GM19035 (cell line): ENCODE measurements around the gene CIBAR2.

Experiments used
- ATAC-seq: cut with Tn5 transposase; IDR thresholded peaks from one replicate; pipeline ENCODE4 v1.9.1; 2021; ENCODE audit not compliant: unreplicated experiment

The CIBAR2 gene

DNA sequence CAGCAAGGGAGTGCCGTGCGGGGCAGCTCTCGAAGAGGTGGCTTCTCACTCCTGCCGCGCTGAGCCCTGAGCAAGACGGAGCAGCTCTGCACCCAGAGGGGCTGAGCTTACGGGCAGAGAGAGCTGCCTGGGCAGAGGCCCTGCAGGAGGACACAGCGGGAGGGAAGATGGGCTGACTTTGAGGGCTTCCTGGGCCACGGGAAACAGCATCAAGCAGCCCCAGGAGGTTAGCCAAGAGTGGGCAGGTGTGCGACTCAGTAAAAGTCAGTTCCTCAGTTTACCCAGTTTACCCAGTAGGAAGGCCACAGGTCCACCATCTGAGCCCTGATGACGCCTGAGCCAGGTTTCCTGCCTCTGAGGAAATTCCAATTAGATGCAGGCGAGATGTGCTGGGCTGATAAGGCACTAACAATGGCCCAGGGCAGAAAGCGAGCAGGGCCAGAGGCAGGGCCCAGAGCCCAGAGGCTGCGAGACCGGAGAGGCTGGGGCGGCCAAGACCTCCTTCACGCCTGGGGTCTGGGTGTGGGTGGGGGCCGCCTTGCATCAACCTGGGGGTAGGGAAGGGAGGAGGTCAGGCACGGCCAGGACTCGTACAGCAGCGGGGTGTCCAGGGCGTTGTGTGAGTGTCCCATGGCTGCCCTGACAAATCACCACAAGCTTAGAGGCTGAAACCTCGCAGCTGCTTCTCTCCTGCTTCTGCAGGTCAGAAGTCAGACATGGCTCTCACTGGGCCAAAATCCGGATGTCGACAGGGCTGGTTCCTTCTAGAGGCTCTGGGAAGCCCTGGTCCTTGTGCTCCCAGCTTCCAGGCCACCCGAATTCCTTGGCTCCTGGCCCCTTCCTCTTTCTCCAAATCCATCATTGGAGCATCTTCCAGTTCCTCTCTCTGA lies 32.0 kb upstream of the CIBAR2 start:
- ATAC-seq: no peak

DNA sequence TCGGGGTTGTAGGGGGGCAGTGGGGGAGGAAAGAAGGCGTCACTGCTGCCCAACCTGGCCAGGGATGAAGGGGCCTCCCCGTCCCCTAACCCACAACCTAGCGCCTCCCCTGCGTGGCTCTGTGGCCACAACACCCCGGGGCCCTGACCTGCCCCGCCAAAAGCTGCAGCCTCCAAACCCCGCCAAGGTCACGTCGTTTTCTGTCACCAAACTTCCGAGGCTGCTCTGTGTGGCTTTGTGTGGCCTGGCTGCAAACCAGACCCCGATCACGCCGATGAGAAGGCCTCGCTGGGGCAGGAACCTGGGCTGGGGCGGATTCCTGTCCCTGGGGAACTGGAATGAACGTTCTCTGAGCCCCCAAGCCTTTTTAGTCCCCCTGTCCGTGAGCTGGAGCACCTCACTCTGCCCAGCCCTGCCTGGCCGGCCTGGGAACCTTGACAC lies 30.5 kb upstream of the CIBAR2 start:
- no peak for ATAC-seq

DNA sequence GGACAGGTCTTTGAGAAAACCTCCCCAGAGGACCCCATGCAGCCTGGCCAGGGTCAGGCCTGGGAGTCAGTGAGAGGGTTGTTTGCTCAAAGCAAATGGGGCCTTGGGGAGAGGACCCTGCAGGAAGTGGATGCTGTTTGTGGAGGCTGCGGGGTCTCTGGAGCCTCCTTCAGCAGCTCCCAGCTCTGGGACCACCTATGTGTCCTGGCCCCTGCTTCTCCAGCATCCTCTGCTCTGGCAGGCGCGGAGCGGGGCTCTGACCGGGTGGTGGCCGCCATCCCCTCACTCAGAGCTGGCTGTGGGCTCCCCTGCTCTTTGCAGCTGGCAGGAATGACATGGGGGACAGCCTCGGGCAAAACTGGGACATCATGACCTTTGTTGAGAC lies 29.8 kb upstream of the CIBAR2 start:
- no peak for ATAC-seq

DNA sequence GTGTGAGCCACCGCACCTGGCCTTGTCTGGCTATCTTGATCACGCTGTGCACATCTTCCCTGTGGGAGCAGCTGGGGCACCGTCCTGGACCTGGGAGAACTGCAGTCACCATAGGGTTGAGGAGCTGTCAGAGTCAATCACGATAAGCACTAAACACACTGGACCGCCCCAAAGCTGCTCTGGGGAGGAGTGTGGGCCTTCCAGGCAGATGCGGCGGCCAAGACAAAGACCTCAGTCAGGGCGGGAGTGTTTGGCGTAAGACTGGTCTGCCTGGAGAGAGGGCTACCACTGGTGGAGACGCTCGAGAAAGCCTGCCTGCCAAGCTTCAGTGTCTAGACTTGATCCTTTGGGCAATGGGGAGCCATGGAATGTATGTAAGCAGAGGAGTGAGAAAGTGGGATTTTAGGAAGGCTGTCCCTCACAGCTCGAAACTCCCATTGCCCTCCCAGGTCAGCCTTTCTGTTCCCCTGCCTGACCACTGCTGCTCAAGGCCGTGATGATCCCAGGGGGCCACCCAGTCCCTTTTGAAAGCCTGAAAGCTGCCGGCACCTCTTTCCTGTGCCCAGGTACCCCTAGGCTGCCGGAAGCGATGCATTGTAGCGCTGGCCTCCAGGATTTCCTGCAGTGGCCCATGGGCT lies 29.3 kb upstream of the CIBAR2 start:
- ATAC-seq: no peak

DNA sequence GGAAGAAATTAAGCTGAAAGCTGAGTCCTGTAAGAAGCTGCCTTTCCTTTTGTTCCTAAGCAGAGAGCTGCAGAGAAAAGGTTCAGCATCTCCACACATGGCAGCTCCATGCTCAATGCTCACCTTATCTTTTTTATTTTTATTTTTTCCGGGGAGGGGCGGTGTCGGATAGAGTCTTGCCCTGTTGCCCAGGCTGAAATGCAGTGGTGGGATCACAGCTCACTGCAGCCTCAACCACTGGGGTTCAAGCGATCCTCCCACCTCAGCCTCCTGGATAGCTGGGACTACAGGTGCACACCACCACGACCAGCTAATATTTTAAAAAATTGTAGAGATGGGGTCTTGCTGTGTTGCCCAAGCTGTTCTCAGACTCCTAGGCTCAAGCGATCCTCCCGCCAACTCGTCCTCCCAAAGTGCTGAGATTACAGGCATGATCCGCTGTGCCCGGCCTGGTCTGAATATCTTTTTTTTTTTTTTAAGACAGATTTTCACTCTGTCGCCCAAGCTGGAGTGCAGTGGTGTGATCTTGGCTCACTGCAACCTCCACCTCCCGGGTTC lies 28.3 kb upstream of the CIBAR2 start:
- ATAC-seq: no peak

DNA sequence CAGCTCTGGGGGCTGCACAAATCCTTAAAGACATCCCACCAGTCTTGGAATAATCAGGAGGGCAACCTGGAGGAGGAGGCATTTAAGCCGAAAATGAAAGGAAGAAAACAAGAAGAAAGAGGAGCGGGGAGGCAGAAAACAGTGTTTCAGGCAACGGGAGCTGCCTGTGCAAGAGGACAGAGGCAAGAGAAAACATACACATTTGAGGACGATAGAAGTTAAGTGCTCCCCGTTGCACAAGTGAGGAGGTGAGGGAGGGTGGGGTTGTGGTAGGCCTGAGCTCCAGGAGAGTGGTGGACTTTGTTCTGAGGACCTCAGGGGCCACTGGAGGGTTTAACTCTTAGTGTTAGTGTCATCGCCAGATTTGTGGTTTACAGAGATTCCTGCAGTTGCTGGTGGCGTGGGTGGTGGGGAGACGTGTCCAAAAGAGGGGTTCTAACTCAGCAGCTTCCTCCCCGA lies 27.6 kb upstream of the CIBAR2 start:
- no peak for ATAC-seq

DNA sequence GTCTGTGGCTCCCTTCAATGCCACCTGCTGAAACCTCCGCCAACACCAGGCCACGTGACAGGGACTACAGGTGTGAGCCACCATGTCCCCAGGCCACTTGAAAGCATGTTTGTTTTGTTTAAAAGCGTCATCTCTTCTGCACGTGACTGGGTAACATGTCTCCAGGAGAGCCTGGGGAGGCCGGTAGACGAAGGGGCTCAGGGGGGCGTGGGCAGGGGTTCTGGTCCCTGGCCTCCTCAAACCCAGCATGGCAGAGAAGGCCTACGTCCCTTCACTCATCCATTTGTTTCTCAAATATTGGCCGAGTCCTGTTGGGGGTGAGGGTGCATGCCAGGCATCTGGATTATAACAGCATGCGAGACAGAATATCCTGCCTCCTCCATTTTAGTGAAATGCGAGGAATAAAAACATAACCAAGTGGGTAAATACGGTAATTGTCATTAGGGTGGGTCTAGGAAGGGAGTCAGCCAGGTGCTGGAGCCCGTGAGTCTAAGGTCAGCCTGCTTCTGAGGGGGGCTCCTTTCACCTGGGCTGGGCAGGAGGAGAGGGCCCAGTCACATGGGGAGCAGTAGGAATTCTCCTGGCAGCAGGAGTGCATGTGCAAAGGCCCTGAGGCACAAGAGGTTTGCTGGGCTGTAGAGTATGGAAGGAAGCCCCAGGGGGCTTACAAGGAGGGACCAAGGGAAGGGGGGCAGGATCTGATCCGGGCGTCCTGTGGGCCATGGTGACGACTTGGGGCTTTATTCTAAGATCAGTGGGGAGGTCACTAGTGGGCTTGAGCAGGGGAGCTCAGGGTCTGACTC lies 26.8 kb upstream of the CIBAR2 start:
- no peak for ATAC-seq

DNA sequence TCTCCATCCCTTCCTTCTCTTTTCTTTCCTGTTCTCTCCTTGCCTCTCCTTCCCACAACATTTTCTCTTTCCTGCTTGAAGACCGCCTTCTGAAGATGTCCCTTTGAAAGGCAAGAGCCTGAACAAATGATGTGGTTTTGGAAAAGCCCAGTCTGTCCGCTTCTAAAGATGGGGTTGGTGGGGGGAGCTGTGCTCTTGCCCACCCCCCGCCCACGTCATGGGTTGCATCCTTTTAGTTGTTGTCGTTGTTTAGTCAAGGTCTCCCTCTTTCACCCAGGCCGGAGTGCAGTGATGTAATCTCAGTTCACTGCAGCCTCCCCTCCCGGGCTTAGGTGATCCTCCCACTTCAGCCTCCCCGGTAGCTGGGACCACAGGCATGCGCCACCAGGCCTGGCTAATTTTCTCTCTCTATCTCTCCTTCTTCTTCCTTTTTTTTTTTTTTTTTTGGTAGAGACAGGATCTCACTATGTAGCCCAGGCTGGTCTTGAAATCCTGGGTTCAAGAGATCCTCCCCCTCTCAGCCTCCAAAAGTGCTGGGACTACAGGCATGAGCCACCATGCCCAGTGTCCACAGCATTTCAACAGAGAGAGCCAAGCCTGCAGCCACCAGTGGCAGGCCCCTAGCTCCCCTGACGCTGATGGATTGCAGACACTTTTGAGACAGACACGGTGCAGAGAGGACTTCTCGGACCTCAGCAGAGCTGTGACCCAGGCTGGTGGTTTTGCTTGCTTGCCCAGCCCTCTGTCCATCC lies 26.0 kb upstream of the CIBAR2 start:
- no peak for ATAC-seq

DNA sequence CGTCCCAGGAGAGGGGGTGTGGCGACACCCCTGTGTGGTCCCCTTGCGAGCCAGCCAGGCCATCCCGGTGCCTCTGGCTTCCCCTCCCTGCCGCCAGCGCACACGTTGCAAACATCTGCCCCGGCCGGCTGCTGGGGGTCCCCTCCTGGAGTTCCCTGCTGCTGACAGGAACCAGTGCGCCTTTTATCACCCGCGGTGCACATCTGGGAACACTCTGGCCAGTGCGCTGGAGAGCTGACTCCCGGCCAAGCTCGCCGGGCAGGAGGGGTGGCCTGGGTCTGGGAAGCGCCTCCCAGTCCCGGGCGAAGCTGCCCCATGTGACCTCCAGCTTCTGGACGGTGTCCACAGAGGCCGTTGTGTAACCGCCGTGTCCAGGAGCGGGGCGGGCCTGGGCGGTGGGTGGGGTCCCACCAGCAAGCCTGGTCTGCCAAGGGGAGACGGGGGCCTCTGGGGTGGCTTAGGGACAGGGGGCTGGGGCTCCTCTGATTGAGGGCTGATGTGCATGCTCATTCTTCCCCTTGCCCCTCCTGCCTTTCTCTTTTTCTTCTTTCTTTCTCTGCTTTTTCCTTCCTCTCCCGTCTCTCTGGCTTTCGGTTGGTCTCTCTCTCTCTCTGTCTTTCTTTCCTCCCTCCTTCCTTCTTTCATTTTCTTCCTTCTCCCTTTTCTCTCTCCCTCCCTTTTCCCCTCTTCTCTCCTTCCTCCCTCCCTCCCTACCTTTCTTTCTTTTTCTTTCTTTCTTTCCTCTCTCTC lies 25.2 kb upstream of the CIBAR2 start:
- no peak for ATAC-seq

DNA sequence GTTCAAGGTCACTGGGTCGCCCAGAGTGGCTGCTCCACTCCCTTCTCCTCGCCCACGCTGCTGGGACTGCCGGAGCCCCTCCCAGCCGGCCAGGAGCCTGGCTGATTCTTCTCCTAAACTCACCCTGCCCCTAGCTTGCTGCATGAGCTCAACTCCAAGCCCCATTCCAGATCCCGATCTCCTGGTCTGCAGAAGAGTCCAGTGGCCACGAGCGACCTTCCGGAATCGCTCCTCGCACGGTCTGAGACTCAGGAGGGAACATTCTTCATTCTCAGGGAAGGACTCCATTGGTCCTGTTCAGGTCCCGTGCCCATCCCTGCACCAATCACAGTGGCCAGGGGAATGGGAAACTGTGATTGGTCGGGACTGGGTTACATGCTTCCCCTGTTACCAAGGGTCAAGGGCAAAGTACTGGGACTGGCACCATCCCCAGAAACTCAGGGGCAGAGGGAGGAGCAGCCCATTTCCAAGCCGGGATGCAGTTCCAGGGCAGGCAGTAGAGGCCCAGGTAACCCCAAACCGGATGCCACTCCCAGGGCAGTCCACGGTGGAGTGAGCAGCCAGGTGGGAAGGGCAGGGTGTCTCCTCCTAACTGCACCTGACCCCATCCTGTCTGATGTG lies 24.5 kb upstream of the CIBAR2 start:
- ATAC-seq: no peak

DNA sequence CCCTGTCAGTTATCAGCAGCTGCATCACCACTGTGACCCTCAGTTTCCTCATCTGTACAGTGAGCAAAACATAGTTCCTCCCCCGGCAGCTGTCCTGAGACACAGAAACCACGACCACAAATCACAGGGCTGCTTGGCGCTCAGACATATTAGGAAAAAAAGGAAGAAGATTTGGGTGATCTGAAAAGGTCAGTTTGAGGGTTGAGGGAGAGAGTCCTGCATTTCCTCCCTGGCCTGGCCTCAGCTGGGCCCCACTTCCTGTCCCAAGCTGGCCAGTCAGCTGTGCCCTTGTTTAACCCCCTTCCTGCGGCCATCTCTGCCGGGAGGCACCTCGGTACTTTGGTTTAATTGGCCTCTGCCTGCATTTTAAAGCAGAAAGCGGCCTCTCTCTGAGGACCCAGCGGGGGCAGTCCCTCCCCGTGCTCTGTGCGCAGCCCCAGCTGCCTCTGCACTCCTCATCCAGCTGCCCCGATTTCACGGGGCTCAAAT lies 24.0 kb upstream of the CIBAR2 start:
- ATAC-seq: no peak

DNA sequence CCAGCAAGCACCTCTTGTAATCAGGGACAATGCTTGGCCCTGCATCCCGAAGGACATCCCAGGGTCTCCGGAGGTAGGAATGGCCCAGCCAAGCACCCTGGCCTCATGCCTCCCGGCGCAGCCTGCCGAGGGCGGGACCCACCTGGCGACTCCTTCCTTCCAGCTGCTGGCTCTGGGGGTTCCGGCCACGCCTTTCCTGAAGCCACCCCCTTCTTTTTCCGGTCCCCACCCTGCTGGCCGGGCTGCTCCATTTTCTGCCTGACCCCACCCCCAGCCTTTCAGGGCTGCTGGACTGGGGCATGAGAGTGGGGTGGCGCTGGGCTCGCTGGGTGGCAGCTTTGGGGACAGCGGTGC lies 22.5 kb upstream of the CIBAR2 start:
- ATAC-seq: no peak

DNA sequence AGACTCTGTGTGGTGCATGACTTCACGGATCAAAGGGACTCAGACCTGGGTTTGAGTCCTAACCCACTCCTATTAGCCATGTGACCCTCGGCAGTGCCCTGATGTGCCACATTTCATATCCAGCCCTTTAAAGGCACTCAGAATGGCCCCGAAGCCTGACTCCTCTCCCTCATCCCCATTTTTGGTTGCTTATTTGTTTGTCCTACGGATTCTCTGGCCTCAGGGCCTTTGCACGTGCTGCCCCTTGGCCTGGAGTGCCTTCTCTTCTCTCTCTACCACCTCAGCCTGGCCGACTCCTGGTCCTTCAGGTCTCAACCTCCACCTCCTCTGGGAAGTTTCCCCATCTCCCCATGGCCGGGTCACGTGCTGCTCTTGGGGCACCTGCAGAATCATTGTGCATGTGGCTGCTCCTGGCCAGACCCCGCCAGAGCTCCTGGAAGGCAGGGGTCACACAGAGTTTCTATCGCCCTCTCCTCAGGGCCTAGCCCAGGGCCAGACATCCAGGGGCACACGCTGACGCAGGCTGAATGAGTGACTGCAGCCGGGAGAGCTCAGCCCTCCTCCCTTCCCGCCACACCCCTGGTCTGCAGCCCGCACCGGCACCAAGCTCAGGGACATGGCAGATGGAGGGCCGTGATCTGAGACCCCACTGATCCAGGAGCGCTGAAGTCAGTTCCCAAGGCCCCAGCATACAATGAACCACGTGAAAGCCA lies 22.0 kb upstream of the CIBAR2 start:
- ATAC-seq: no peak

DNA sequence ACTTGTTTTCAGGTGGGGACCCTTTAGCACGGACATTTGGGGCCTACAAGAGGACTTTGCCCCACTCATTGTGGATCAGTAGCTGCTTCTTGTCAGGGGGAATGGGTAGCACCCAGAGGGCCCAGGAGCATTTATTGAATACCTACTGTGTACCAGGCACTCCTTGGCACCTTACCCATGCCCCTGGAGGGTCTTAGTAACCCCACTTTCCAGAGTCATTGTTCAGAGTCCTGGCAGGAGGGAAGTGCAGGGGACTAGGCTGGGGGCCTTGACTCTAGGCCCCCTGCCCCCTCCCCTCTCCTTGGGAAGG lies 21.0 kb upstream of the CIBAR2 start:
- no peak for ATAC-seq

DNA sequence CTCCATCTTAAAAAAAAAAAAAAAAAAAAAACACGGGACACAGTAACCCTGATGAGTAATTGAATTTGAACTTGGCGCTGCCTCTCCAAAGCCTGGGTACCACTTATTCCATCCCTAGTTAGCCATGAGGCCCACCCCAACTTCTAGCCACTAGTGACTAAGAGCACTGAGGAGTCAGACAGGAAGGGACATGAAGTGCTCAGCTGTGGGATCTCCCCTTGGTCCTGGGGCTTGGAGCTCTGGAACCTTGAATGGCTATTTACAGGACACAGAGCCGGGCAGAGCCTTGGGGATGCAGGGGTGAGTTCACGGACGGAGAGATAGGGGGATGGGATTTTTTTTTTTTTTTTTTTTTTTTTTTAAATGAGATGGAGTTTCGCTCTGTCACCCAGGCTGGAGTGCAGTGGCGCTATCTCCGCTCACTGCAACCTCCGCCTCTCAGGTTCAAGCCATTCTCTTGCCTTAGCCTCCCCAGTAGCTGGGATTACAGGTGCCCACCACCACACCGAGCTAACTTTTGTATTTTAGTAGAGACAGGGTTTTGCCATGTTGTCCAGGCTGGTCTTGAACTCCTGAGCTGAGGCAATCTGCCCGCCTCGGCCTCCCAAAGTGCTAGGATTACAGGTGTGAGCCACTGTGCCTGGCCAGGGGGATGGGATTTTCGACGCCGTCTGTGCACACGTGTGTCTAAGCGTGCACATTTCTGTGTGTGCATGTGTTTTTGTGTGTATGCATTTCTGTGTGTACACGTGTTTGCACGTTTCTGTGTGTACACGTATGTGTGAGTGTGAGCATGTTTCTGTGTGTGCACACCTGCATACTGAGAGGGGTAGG lies 20.4 kb upstream of the CIBAR2 start:
- ATAC-seq: no peak

DNA sequence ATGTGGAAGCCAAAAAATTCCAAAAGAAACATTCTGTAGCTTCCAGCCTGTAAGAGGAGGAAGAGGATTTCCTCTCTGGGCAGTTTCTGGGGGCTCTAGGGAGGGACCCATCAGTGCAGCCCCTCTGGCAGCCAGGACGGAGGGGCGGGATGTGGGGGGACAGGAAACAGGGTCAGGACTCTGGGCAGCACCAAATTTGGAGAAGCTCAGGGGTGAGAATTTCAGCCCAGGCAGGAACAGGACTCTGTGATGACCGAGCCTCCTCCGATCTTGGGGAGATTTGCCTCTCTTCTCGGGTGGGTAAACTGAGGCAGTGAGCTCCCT lies 18.4 kb upstream of the CIBAR2 start:
- no peak for ATAC-seq

DNA sequence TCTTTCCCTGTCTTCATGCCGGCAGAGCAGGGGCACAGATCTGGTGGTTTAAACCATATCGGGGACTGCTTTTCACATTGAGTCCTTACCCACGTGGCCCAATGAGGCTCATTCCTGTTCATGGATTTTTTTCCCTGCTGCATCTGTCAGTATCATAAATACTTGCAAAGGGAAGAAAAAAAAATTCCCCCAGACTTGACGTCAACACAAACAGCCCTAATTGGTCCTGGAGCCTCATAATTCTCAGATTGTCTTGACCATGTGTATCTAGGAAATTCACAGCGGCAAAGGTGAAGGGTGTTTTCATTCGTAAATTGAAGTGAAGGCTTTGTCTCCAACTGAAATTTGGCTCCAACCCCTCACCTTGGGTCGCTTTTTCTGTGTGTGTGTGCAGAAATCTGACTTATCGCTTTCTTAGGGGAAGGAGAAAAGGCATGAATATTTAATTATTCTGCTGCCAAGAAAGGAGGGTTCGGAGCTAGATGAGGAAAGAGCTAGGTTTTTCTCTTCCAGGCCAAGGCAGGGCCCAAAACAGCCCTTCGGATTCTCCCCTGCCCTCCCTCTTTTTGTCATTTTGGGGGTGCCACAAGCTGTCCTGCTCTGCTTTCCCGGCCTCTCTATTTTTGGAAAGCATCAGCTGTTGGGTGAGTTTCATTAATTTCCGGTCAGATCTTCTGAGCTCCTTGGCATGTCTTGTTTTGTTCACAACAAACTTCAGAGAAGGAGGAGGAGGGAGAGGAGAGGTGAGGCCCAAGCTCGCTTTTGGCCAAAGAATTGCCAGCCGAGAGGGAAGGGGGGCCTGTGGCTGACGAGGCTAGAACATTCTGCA lies 17.8 kb upstream of the CIBAR2 start:
- no peak for ATAC-seq
